Gastroesophageal sphincter (tissue), 4 donors: ENCODE results near the gene EVI5L. TPM values are rescaled to one million over a fixed set of nuclear protein-coding genes. Genes with fewer than 3 reads are reported as not detected.

Source experiments
- ATAC-seq: fragments of 150-250 bp; one replicate; pipeline ENCODE4 v1.9.1; 2016; ENCODE audit warnings: mild to moderate bottlenecking, moderate library complexity
- H3K27ac ChIP-seq, 4 donors: fragments of 200-600 bp; sonication (generic) in 3 of 4; 1 replicate in 3 of 4; 2 replicates in 1 of 4; pipeline ENCODE4 v1.5.1; 2016 to 2019
- H3K27me3 ChIP-seq: fragments of 200-600 bp; sonication (generic); one replicate; pipeline ENCODE4 v1.5.1; 2019
- H3K36me3 ChIP-seq, 2 donors: fragments of 200-600 bp; sonication (generic); one replicate each; pipeline ENCODE4 v1.5.1; 2019; ENCODE audit warnings: control low read depth in 1 of 2
- H3K4me1 ChIP-seq, 3 donors: fragments of 200-600 bp; sonication (generic); 1 replicate in 2 of 3; 2 replicates in 1 of 3; pipeline ENCODE4 v1.5.1; 2016 to 2019; ENCODE audit warnings: control low read depth in 2 of 3
- H3K4me3 ChIP-seq, 2 donors: fragments of 200-600 bp; sonication (generic); one replicate each; pipeline ENCODE4 v1.5.1; 2019; ENCODE audit warnings: mild to moderate bottlenecking in 1 of 2, moderate library complexity in 1 of 2
- H3K9me3 ChIP-seq, 3 donors: fragments of 200-600 bp; sonication (generic); one replicate each; pipeline ENCODE4 v1.5.1; 2017 to 2019; ENCODE audit warnings: control low read depth in 2 of 3
- CTCF ChIP-seq, 4 experiments: fragments of 200-600 bp in 2 of 4; fragments of 450-650 bp in 2 of 4; sonication (generic) in 1 of 4; IDR thresholded peaks; one replicate each; pipeline ENCODE4 v1.5.1; 2017 to 2019; ENCODE audit warnings: antibody characterized with exemption in 4 of 4, mild to moderate bottlenecking in 2 of 4, moderate library complexity in 2 of 4
- EP300 ChIP-seq: sonication (generic); formaldehyde crosslinking; IDR thresholded peaks from one replicate; pipeline ENCODE4 v1.6.1; 2017; ENCODE audit warnings: antibody characterized with exemption, mild to moderate bottlenecking
- POLR2A ChIP-seq, 2 donors: fragments of 450-650 bp; IDR thresholded peaks; one replicate each; pipeline ENCODE4 v1.6.1; 2017; ENCODE audit warnings: antibody characterized with exemption in 2 of 2, mild to moderate bottlenecking in 2 of 2, moderate library complexity in 1 of 2
- POLR2AphosphoS5 ChIP-seq: sonication (generic); formaldehyde crosslinking; IDR thresholded peaks from one replicate; pipeline ENCODE4 v1.6.1; 2017; ENCODE audit warnings: antibody characterized with exemption
- WGBS, 2 donors: methylation state at CpG; one replicate each; pipeline ENCODE4 v1.1.5; 2018; ENCODE audit warnings: low coverage in 1 of 2; 5-methylcytosine and 5-hydroxymethylcytosine counted together
- total RNA-seq, 4 donors: library from RNA; depleted of rRNA; stranded (reverse); fragments of >200 nt; gene quantifications; one replicate each; pipeline ENCODE4 v1.1.0, GENCODE V29; 2016

Gene EVI5L
- total RNA-seq, 4 donors from 2014 or later = 17.3 to 46.3 (median 22.2) TPM

- H3K27ac ChIP-seq = no peak overlapping the region
- peaks cover 0 to 13% (median 0%) of the 10 kb centered on the region in 3 donors for H3K4me1 ChIP-seq
- H3K27me3 ChIP-seq = peaks cover 89% of the 10 kb centered on the region
- peaks cover 0 to 11% (median 0%) of the 10 kb centered on the region in 3 donors for H3K9me3 ChIP-seq
- peak overlapping the region in 1 of 2 donors; percentile 35 for H3K4me3 ChIP-seq
- TF ChIP-seq CTCF (IDR thresholded peaks at IDR 0.05) (no peak), EP300 (no peak), POLR2A (IDR thresholded peaks at IDR 0.05) (no peak)
- no peaks in the 10 kb centered on the region for H3K36me3 ChIP-seq
- whole genome bisulfite sequencing, 2 donors = 3% methylated on average over 6 of the region's 22 CpGs; no CpG with 5 or more reads in 1 of the 2 donors
- no peak for ATAC-seq
Observed at GRCh38 chr19:7787602-7788177, 42.3 kb upstream of the EVI5L start.

- peaks cover 0 to 13% (median 0%) of the 10 kb centered on the region in 3 donors for H3K4me1 ChIP-seq
- TF ChIP-seq POLR2A (IDR thresholded peaks at IDR 0.05) = no peak
- no peak for TF ChIP-seq CTCF (IDR thresholded peaks at IDR 0.05)
- no peak for TF ChIP-seq EP300
- no peak for TF ChIP-seq POLR2AphosphoS5
- no peak for ATAC-seq
- H3K9me3 ChIP-seq = peaks cover 0 to 11% (median 0%) of the 10 kb centered on the region in 3 donors
- H3K27me3 ChIP-seq = peaks cover 82% of the 10 kb centered on the region
- H3K4me3 ChIP-seq = peak overlapping the region in 1 of 2 donors; percentile 35
- H3K36me3 ChIP-seq = no peaks in the 10 kb centered on the region
- WGBS, 2 donors = no CpG with 5 or more reads among the region's 67 CpGs
- no peak overlapping the region for H3K27ac ChIP-seq
Observed at GRCh38 chr19:7788178-7788932, 41.7 kb upstream of the EVI5L start.

GRCh38 chr19:7788933-7789323 lies 41.1 kb upstream of the EVI5L start:
- Histone ChIP-seq H3K27ac (no peak overlapping the region), H3K27me3 (peaks cover 82% of the 10 kb centered on the region), H3K4me3 (peak overlapping the region in 1 of 2 donors; percentile 35), H3K36me3 (no peaks in the 10 kb centered on the region), H3K4me1 (peaks cover 0 to 13% (median 0%) of the 10 kb centered on the region in 3 donors), H3K9me3 (peaks cover 0 to 11% (median 0%) of the 10 kb centered on the region in 3 donors)
- no peak for TF ChIP-seq CTCF (IDR thresholded peaks at IDR 0.05)
- no peak for TF ChIP-seq EP300
- no peak for TF ChIP-seq POLR2A (IDR thresholded peaks at IDR 0.05)
- WGBS, 2 donors = 0% methylated on average over 5 of the region's 23 CpGs; no CpG with 5 or more reads in 1 of the 2 donors
- no peak for ATAC-seq

- WGBS, 2 donors = no CpG with 5 or more reads among the region's 31 CpGs
- H3K9me3 ChIP-seq = peaks cover 0 to 11% (median 0%) of the 10 kb centered on the region in 3 donors
- H3K4me1 ChIP-seq = peaks cover 0 to 13% (median 0%) of the 10 kb centered on the region in 3 donors
- H3K36me3 ChIP-seq = no peaks in the 10 kb centered on the region
- peaks cover 83% of the 10 kb centered on the region for H3K27me3 ChIP-seq
- ATAC-seq = no peak
- no peak overlapping the region for H3K27ac ChIP-seq
- no peak for TF ChIP-seq EP300
- no peak for TF ChIP-seq CTCF (IDR thresholded peaks at IDR 0.05)
- no peak for TF ChIP-seq POLR2AphosphoS5
- no peak for TF ChIP-seq POLR2A (IDR thresholded peaks at IDR 0.05)
- no peak overlapping the region for H3K4me3 ChIP-seq
Observed at GRCh38 chr19:7789447-7789846, 40.6 kb upstream of the EVI5L start.

GRCh38 chr19:7790416-7790815 lies 39.6 kb upstream of the EVI5L start:
- Histone ChIP-seq H3K27ac (no peak overlapping the region), H3K4me3 (no peak overlapping the region), H3K4me1 (peaks cover 0 to 13% (median 0%) of the 10 kb centered on the region in 3 donors), H3K36me3 (no peaks in the 10 kb centered on the region), H3K9me3 (peaks cover 0 to 3% (median 0%) of the 10 kb centered on the region in 3 donors), H3K27me3 (peaks cover 79% of the 10 kb centered on the region)
- no peak for TF ChIP-seq POLR2AphosphoS5
- TF ChIP-seq CTCF (IDR thresholded peaks at IDR 0.05) = no peak
- TF ChIP-seq EP300 = no peak
- TF ChIP-seq POLR2A (IDR thresholded peaks at IDR 0.05) = no peak
- no peak for ATAC-seq
- 79% methylated on average over 2 of the region's 14 CpGs; no CpG with 5 or more reads in 1 of the 2 donors for WGBS, 2 donors
